Activated CD4-positive, alpha-beta T cell treated with anti-CD3 and anti-CD28 coated beads, Interleukin-2, amount 50 U/mL, for 16 hours (primary cell): ENCODE results near the gene C9orf152.
A peak's percentile ranks its signal among the peaks of the same experiment; 100 is the strongest.
"Not testable (repeated sequence)": the region's sequence is repeated elsewhere in the genome, so short reads cannot be mapped to it uniquely, and the experiment has no call there.

Experiments used
- DNase-seq: peaks from one replicate; pipeline ENCODE4 v3.0.0-alpha.2; 2020

Gene C9orf152

GRCh38 chr9:110208031-110208430, at the start of gene C9orf152:
Gene C9orf152 (minus strand): TSS chr9:110208159. CDS start chr9:110207579, 580 bp downstream.
- no peak for DNase-seq

GRCh38 chr9:110257097-110257841, 49.3 kb upstream of the C9orf152 start:
- DNase-seq: no peak

- DNase-seq: peak; percentile 95
Observed at GRCh38 chr9:110256380-110257096, 48.6 kb upstream of the C9orf152 start, which contains the start of gene TXN. Gene TXN (minus strand): TSS chr9:110256507. CDS start chr9:110256435, 72 bp downstream.

GRCh38 chr9:110255463-110256379, 47.8 kb upstream of the C9orf152 start:
- DNase-seq: peak; percentile 55

- DNase-seq: no peak
Observed at GRCh38 chr9:110255034-110255462, 47.1 kb upstream of the C9orf152 start.

GRCh38 chr9:110254500-110254899, 46.5 kb upstream of the C9orf152 start:
- no peak for DNase-seq

GRCh38 chr9:110252509-110253139, 44.7 kb upstream of the C9orf152 start:
- no peak for DNase-seq

- DNase-seq: not testable (repeated sequence)
Observed at GRCh38 chr9:110251770-110252169, 43.8 kb upstream of the C9orf152 start.

- DNase-seq: no peak
Observed at GRCh38 chr9:110251212-110251611, 43.3 kb upstream of the C9orf152 start.

GRCh38 chr9:110249603-110250002, 41.6 kb upstream of the C9orf152 start:
- DNase-seq: no peak

GRCh38 chr9:110248361-110248760, 40.4 kb upstream of the C9orf152 start:
- no peak for DNase-seq

- DNase-seq: no peak
Observed at GRCh38 chr9:110246214-110246613, 38.3 kb upstream of the C9orf152 start.

GRCh38 chr9:110244616-110245015, 36.7 kb upstream of the C9orf152 start:
- DNase-seq: no peak

GRCh38 chr9:110241858-110242321, 33.9 kb upstream of the C9orf152 start:
- DNase-seq: no peak

- no peak for DNase-seq
Observed at GRCh38 chr9:110241260-110241857, 33.4 kb upstream of the C9orf152 start.

- DNase-seq: no peak
Observed at GRCh38 chr9:110240198-110240597, 32.2 kb upstream of the C9orf152 start.

GRCh38 chr9:110228321-110228720, 20.4 kb upstream of the C9orf152 start:
- no peak for DNase-seq

GRCh38 chr9:110224583-110224982, 16.6 kb upstream of the C9orf152 start:
- no peak for DNase-seq

GRCh38 chr9:110220809-110221208, 12.8 kb upstream of the C9orf152 start:
- no peak for DNase-seq

- peak; percentile 42 for DNase-seq
Observed at GRCh38 chr9:110217656-110218099, 9.7 kb upstream of the C9orf152 start.

- DNase-seq: no peak
Observed at GRCh38 chr9:110214586-110215355, 6.8 kb upstream of the C9orf152 start.
